PC-3 (cell line): ENCODE results near the gene CNPY4. TPM values are rescaled to one million over a fixed set of nuclear protein-coding genes. Genes with fewer than 3 reads are reported as not detected.

Source experiments
- ATAC-seq: fragments of 200-7000 bp; cut with Tn5 transposase; 2 replicates; pipeline ENCODE4 v1.9.1; 2020; ENCODE audit warnings: mild to moderate bottlenecking, moderate library complexity
- BruUV-seq: library from RNA; stranded (reverse); fragments of 400-500 nt; replicated peaks from 2 replicates; lab custom pipeline; 2021; lab: Mats Ljungman, UMichigan
- CTCF ChIA-PET: fragments of 300-600 bp; sonication (Branson Sonifier 250); formaldehyde crosslinking; loops from one replicate; lab custom pipeline; 2022; ENCODE audit warnings: antibody characterized with exemption; lab: Charles Lee
- POLR2A ChIA-PET: fragments of 300-600 bp; sonication (Branson Sonifier 250); formaldehyde crosslinking; loops from one replicate; lab custom pipeline; 2022; ENCODE audit warnings: antibody characterized with exemption; ENCODE audit not compliant: unreplicated experiment; lab: Charles Lee
- DNase-seq: peaks from one replicate; pipeline ENCODE4 v3.0.0-alpha.2; 2015
- H2AFZ ChIP-seq: fragments of 300-600 bp; sonication (generic); 2 replicates; pipeline ENCODE4 v1.6.0; 2016; ENCODE audit warnings: antibody characterized with exemption, low read length
- H3F3A ChIP-seq: fragments of 300-600 bp; sonication (generic); one replicate; pipeline ENCODE4 v1.6.0; 2017; ENCODE audit warnings: antibody characterized with exemption, low read length, control low read depth, mild to moderate bottlenecking; ENCODE audit not compliant: unreplicated experiment
- H3K27ac ChIP-seq: fragments of 300-600 bp; sonication (generic); 2 replicates; pipeline ENCODE4 v1.5.1; 2016; ENCODE audit warnings: mild to moderate bottlenecking, low read length
- H3K27me3 ChIP-seq: fragments of 300-600 bp; sonication (generic); 2 replicates; pipeline ENCODE4 v1.6.1; 2016; ENCODE audit warnings: low read length, mixed read lengths
- H3K36me3 ChIP-seq: fragments of 300-600 bp; sonication (generic); 2 replicates; pipeline ENCODE4 v1.6.1; 2016; ENCODE audit warnings: low read depth, mixed run types, low read length, mixed read lengths
- H3K4me1 ChIP-seq: fragments of 300-600 bp; sonication (generic); 2 replicates; pipeline ENCODE4 v1.5.1; 2016; ENCODE audit warnings: low read length; ENCODE audit not compliant: insufficient read depth
- H3K4me2 ChIP-seq: fragments of 300-600 bp; sonication (generic); 2 replicates; pipeline ENCODE4 v1.6.0; 2016; ENCODE audit warnings: low read length
- H3K4me3 ChIP-seq: fragments of 300-600 bp; sonication (generic); 2 replicates; pipeline ENCODE4 v1.5.1; 2016; ENCODE audit warnings: mild to moderate bottlenecking, low read length, mixed read lengths
- H3K79me2 ChIP-seq: fragments of 300-600 bp; sonication (generic); 2 replicates; pipeline ENCODE4 v1.6.1; 2017; ENCODE audit warnings: low read length, mixed read lengths
- H3K9ac ChIP-seq: fragments of 300-600 bp; sonication (generic); 2 replicates; pipeline ENCODE4 v1.6.0; 2016; ENCODE audit warnings: mild to moderate bottlenecking, low read length
- H3K9me2 ChIP-seq: fragments of 300-600 bp; sonication (generic); replicated peaks from 2 replicates; pipeline ENCODE4 v1.6.1; 2016; ENCODE audit warnings: mixed run types, low read length, mixed read lengths
- H3K9me3 ChIP-seq: fragments of 300-600 bp; sonication (generic); 2 replicates; pipeline ENCODE4 v1.6.1; 2016; ENCODE audit warnings: low read length, mixed read lengths
- H4K20me1 ChIP-seq: fragments of 300-600 bp; sonication (generic); 2 replicates; pipeline ENCODE4 v1.6.1; 2016; ENCODE audit warnings: low read length, mixed read lengths
- CTCF ChIP-seq: fragments of 300-600 bp; sonication (generic); conservative IDR thresholded peaks from 2 replicates; pipeline ENCODE4 v1.5.1; 2017; ENCODE audit warnings: antibody characterized with exemption, low read depth, mild to moderate bottlenecking, low read length
- EZH2 ChIP-seq: fragments of 300-600 bp; sonication (generic); IDR thresholded peaks from one replicate; pipeline ENCODE4 v1.6.1; 2017; ENCODE audit warnings: antibody characterized with exemption, mild to moderate bottlenecking, low read length; ENCODE audit not compliant: unreplicated experiment
- EZH2phosphoT487 ChIP-seq: fragments of 300-600 bp; sonication (generic); IDR thresholded peaks from 2 replicates; pipeline ENCODE4 v1.6.1; 2018; ENCODE audit warnings: mild to moderate bottlenecking, antibody characterized with exemption, low read length, borderline replicate concordance
- intact Hi-C: fragments of 100-400 bp; cut with micrococcal nuclease; formaldehyde crosslinking; loops from 2 replicates; pipeline ENCODE4 v1.9.0; 2023
- total RNA-seq: library from RNA; depleted of rRNA; stranded (reverse); fragments of >200 nt; gene quantifications from 2 replicates; pipeline ENCODE4 v1.2.3, GENCODE V29; 2014

Gene CNPY4
- total RNA-seq, 1 experiment from 2014 or later, result 7.5 TPM

- no peaks in the 10 kb centered on the region for H3K9me3 ChIP-seq
- intact Hi-C loops, result no loop called here
- no peaks in the 10 kb centered on the region for H3K27me3 ChIP-seq
- peaks cover 43% of the 10 kb centered on the region for H3K79me2 ChIP-seq
- no peak overlapping the region for H3K9ac ChIP-seq
- peaks cover 31% of the 10 kb centered on the region for H4K20me1 ChIP-seq
- ChIA-PET POLR2A (interaction anchor here (0.6 to 1.1 kb wide), 2 partner anchors 18 to 46 kb away, joined by 3 to 7 read pairs; no protein-coding TSS in a partner anchor), CTCF (no interaction called here)
- no peak overlapping the region for H3K27ac ChIP-seq
- H3K9me2 ChIP-seq, result no peaks in the 10 kb centered on the region
- no peaks in the 10 kb centered on the region for H3F3A ChIP-seq
- peaks cover 79% of the 10 kb centered on the region for H3K36me3 ChIP-seq
- no peak for ATAC-seq
- H3K4me1 ChIP-seq, result peaks cover 8% of the 10 kb centered on the region
- no peak for DNase-seq
- H3K4me3 ChIP-seq, result no peak overlapping the region
- TF ChIP-seq EZH2phosphoT487 (no peak), CTCF (no peak), EZH2 (no peak)
- H3K4me2 ChIP-seq, result no peak overlapping the region
- no TSS peak for BruUV-seq
- no peak overlapping the region for H2AFZ ChIP-seq
Observed at GRCh38 chr7:100095704-100096103, 23.7 kb upstream of the CNPY4 start.

- Histone ChIP-seq H3K4me2 (peak overlapping the region; percentile 95), H3K4me1 (peaks cover 19% of the 10 kb centered on the region), H3K9me2 (no peaks in the 10 kb centered on the region), H3K27ac (no peak overlapping the region), H4K20me1 (peaks cover 27% of the 10 kb centered on the region), H3F3A (no peaks in the 10 kb centered on the region), H3K9ac (no peak overlapping the region; the same call in 1 of the 2 replicates), H3K79me2 (peaks cover 54% of the 10 kb centered on the region), H2AFZ (no peak overlapping the region), H3K4me3 (peak overlapping the region; percentile 80; the same call in 1 of the 2 replicates), H3K36me3 (peaks cover 57% of the 10 kb centered on the region), H3K9me3 (no peaks in the 10 kb centered on the region), H3K27me3 (no peaks in the 10 kb centered on the region)
- DNase-seq (no peak), ATAC-seq (no peak)
- CTCF ChIA-PET, result no interaction called here
- POLR2A ChIA-PET, result interaction anchor here (0.9 kb wide), 1 partner anchor 16 kb away, joined by 30 read pairs; no protein-coding TSS in a partner anchor
- intact Hi-C loops, result no loop called here
- no peak for TF ChIP-seq CTCF
- TF ChIP-seq EZH2phosphoT487, result no peak
- TF ChIP-seq EZH2, result no peak
- BruUV-seq, result no TSS peak
Observed at GRCh38 chr7:100098913-100099312, 20.5 kb upstream of the CNPY4 start.

DNA sequence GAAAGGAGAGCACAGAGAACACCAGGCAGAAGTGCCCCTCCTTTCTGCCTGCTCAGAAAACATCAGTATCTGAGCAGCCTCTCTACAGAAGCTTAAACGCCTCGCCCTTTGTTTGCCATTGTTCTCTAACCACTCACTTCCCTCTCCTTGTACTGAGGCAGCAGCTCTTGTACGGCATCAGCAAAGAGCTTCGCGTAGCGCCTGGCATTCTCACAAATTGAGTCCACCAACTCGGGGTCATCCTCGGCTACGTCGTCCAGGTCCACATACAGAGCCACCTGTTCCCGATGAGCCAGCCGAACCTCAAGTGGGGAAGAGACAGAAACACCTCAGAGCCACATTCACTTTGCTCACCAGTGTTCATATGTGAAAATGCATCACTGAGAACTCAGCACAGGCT lies 20.0 kb upstream of the CNPY4 start:
- H3K9ac ChIP-seq, result peak overlapping the region; percentile 100
- no peaks in the 10 kb centered on the region for H3F3A ChIP-seq
- peaks cover 53% of the 10 kb centered on the region for H3K79me2 ChIP-seq
- no TSS peak for BruUV-seq
- CTCF ChIA-PET, result no interaction called here
- no peak for DNase-seq
- POLR2A ChIA-PET, result interaction anchor here (0.9 kb wide), 1 partner anchor 17 kb away, joined by 30 read pairs; no protein-coding TSS in a partner anchor
- H3K4me1 ChIP-seq, result peaks cover 19% of the 10 kb centered on the region
- peaks cover 27% of the 10 kb centered on the region for H4K20me1 ChIP-seq
- peak overlapping the region; percentile 80 for H3K4me3 ChIP-seq
- H3K9me3 ChIP-seq, result no peaks in the 10 kb centered on the region
- intact Hi-C loops, result no loop called here
- H2AFZ ChIP-seq, result no peak overlapping the region
- no peak for ATAC-seq
- no peaks in the 10 kb centered on the region for H3K27me3 ChIP-seq
- no peak for TF ChIP-seq EZH2phosphoT487
- TF ChIP-seq CTCF, result no peak
- no peak overlapping the region for H3K27ac ChIP-seq
- H3K9me2 ChIP-seq, result no peaks in the 10 kb centered on the region
- peaks cover 52% of the 10 kb centered on the region for H3K36me3 ChIP-seq
- peak overlapping the region; percentile 95 for H3K4me2 ChIP-seq
